GM23338 (cell line): ENCODE measurements around the gene KRT37. TPM values are rescaled to one million over a fixed set of nuclear protein-coding genes. Genes with fewer than 3 reads are reported as not detected.

Experiments used
- ATAC-seq: fragments of 200-7000 bp; cut with Tn5 transposase; 3 replicates; pipeline ENCODE4 v1.9.1; 2020
- DNase-seq: peaks from one replicate; pipeline ENCODE4 v3.0.0-alpha.2; 2015; ENCODE audit warnings: low spot score
- H2AFZ ChIP-seq: fragments of 200-600 bp; sonication (generic); 2 replicates; pipeline ENCODE4 v1.8.0; 2016; ENCODE audit warnings: antibody characterized with exemption, mild to moderate bottlenecking, moderate library complexity
- H3F3A ChIP-seq: fragments of 200-600 bp; sonication (generic); replicated peaks from 2 replicates; pipeline ENCODE4 v1.8.0; 2017; ENCODE audit warnings: antibody characterized with exemption, mixed run types, low read depth
- H3K27ac ChIP-seq: fragments of 200-600 bp; sonication (generic); 2 replicates; pipeline ENCODE4 v1.6.1; 2016; ENCODE audit warnings: low read depth
- H3K27me3 ChIP-seq: fragments of 200-600 bp; sonication (generic); 2 replicates; pipeline ENCODE4 v1.8.0; 2016; ENCODE audit warnings: mild to moderate bottlenecking, mixed run types, moderate library complexity; ENCODE audit not compliant: insufficient read depth
- H3K36me3 ChIP-seq: fragments of 200-600 bp; sonication (generic); 2 replicates; pipeline ENCODE4 v1.8.0; 2016; ENCODE audit warnings: mild to moderate bottlenecking; ENCODE audit not compliant: insufficient read depth
- H3K4me1 ChIP-seq: fragments of 200-600 bp; sonication (generic); 2 replicates; pipeline ENCODE4 v1.8.0; 2016; ENCODE audit warnings: mild to moderate bottlenecking, moderate library complexity; ENCODE audit not compliant: insufficient read depth
- H3K4me2 ChIP-seq: fragments of 200-600 bp; sonication (generic); 2 replicates; pipeline ENCODE4 v1.7.1; 2017; ENCODE audit warnings: mixed run types
- H3K4me3 ChIP-seq: fragments of 200-600 bp; sonication (generic); 2 replicates; pipeline ENCODE4 v1.6.1; 2016; ENCODE audit warnings: mixed run types
- H3K79me2 ChIP-seq: fragments of 200-600 bp; sonication (generic); replicated peaks from 2 replicates; pipeline ENCODE4 v1.8.0; 2017; ENCODE audit warnings: mild to moderate bottlenecking; ENCODE audit not compliant: insufficient read depth
- H3K9me2 ChIP-seq: fragments of 200-600 bp; sonication (generic); 2 replicates; pipeline ENCODE4 v1.8.0; 2017; ENCODE audit not compliant: insufficient read depth
- H4K20me1 ChIP-seq: fragments of 200-600 bp; sonication (generic); replicated peaks from 2 replicates; pipeline ENCODE4 v1.8.0; 2017; ENCODE audit warnings: mild to moderate bottlenecking; ENCODE audit not compliant: insufficient read depth
- H3K27ac Mint-ChIP-seq: 2 replicates; pipeline ENCODE4 v1.8.0; 2020; ENCODE audit warnings: inconsistent platforms, mild to moderate bottlenecking, moderate library complexity, mixed read lengths
- H3K27me3 Mint-ChIP-seq: 3 replicates; pipeline ENCODE4 v1.8.0; 2022; ENCODE audit warnings: low read depth, mild to moderate bottlenecking, moderate library complexity, mixed read lengths, inconsistent platforms; ENCODE audit not compliant: insufficient read depth, poor library complexity
- H3K36me3 Mint-ChIP-seq: 3 replicates; pipeline ENCODE4 v1.8.0; 2021; ENCODE audit warnings: low read depth, mild to moderate bottlenecking, inconsistent platforms, moderate library complexity, mixed read lengths
- H3K4me1 Mint-ChIP-seq: 3 replicates; pipeline ENCODE4 v1.8.0; 2020; ENCODE audit warnings: mild to moderate bottlenecking, inconsistent platforms, mixed read lengths
- H3K4me3 Mint-ChIP-seq: 3 replicates; pipeline ENCODE4 v1.8.0; 2021; ENCODE audit warnings: moderate library complexity, mild to moderate bottlenecking, inconsistent platforms, mixed read lengths
- H3K9me3 Mint-ChIP-seq: 3 replicates; pipeline ENCODE4 v1.8.0; 2020; ENCODE audit warnings: moderate library complexity, mild to moderate bottlenecking, inconsistent platforms, mixed read lengths
- CREB1 ChIP-seq: fragments of 250-450 bp; sonication (Bioruptor Pico); IDR thresholded peaks from 2 replicates; pipeline ENCODE4 v1.5.0; 2020; ENCODE audit warnings: low read depth, mild to moderate bottlenecking, moderate library complexity
- CTCF ChIP-seq, 2 experiments: fragments of 200-600 bp in 1 of 2; sonication (generic) in 1 of 2; conservative IDR thresholded peaks; 2 replicates each; pipeline versions ENCODE4 v1.5.1 to v1.6.1; 2016 to 2017; ENCODE audit warnings: antibody characterized with exemption in 2 of 2, low read depth in 2 of 2, mild to moderate bottlenecking in 2 of 2, moderate library complexity in 1 of 2
- ETS1 ChIP-seq: IDR thresholded peaks from 2 replicates; pipeline ENCODE4 v1.6.1; 2016; ENCODE audit warnings: antibody characterized with exemption
- JUNB ChIP-seq: IDR thresholded peaks from one replicate; pipeline ENCODE4 v1.6.1; 2016; ENCODE audit warnings: antibody characterized with exemption; ENCODE audit not compliant: unreplicated experiment
- NANOG ChIP-seq: IDR thresholded peaks from 2 replicates; pipeline ENCODE4 v1.6.1; 2016; ENCODE audit warnings: antibody characterized with exemption, borderline replicate concordance
- POLR2AphosphoS5 ChIP-seq: IDR thresholded peaks from 2 replicates; pipeline ENCODE4 v1.6.1; 2016; ENCODE audit warnings: antibody characterized with exemption, low read depth
- ZNF114 ChIP-seq: fragments of 250-450 bp; sonication (Bioruptor Pico); IDR thresholded peaks from 2 replicates; pipeline ENCODE4 v1.5.0; 2020; ENCODE audit warnings: mild to moderate bottlenecking, moderate library complexity
- ZNF331 ChIP-seq: fragments of 250-450 bp; sonication (Bioruptor Pico); IDR thresholded peaks from 2 replicates; pipeline ENCODE4 v1.5.0; 2020; ENCODE audit warnings: low read depth, mild to moderate bottlenecking, moderate library complexity
- ZNF462 ChIP-seq: fragments of 250-450 bp; sonication (Bioruptor Pico); IDR thresholded peaks from 2 replicates; pipeline ENCODE4 v1.5.0; 2020; ENCODE audit warnings: mild to moderate bottlenecking, moderate library complexity
- polyA plus RNA-seq: library from polyadenylated mRNA; unstranded; fragments of >200 nt; fragmentation: Nextera tagmentation; extraction: Ambion mirVana; gene quantifications from 2 replicates; pipeline ENCODE4 v1.2.1, GENCODE V29; 2016
- total RNA-seq: library from RNA; depleted of rRNA; stranded (reverse); fragments of >200 nt; shearing (Covaris generic); gene quantifications from 2 replicates; pipeline ENCODE4 v1.2.3, GENCODE V29; 2014

Gene KRT37
- total and polyA plus RNA-seq, 2 experiments from 2014 or later, result not detected

DNA sequence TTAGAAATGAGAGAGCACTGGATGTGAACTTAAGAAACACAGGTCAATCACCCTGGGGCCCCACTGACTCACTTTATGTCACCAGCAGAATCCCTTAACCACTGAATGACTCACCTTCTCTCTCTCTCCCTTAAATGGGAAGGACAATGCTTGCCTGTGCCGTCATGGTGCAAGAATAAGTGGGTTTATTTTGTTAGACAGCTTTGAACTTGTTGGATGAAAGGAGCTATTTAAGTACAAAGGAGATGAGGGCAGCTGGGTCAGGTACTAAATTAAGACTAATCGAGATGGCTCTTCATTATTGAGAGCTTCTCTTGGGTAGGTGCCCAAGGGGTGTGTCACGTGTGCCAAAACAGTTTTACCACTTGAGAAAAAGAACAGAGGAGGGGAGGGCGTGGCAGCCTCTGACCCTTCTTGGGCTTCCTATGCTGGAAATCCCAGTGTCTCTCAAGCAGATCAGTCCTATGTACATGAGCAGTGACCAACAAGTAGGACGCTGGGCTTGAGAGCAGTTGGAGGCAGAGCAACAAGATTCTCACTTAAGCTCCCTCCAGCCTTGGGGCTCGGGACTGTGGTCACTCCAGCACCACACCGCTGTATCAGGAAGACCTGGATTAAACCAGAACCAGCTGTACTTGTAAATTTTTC, 20.2 kb downstream of the KRT37 start (continued):
- TF ChIP-seq CTCF (conservative IDR thresholded peaks at IDR 0.05; ENCODE audit: low read depth in 2 of 2) (no peak), ZNF331 (CRISPR knock-in tag) (no peak), CREB1 (CRISPR knock-in tag) (no peak)

DNA sequence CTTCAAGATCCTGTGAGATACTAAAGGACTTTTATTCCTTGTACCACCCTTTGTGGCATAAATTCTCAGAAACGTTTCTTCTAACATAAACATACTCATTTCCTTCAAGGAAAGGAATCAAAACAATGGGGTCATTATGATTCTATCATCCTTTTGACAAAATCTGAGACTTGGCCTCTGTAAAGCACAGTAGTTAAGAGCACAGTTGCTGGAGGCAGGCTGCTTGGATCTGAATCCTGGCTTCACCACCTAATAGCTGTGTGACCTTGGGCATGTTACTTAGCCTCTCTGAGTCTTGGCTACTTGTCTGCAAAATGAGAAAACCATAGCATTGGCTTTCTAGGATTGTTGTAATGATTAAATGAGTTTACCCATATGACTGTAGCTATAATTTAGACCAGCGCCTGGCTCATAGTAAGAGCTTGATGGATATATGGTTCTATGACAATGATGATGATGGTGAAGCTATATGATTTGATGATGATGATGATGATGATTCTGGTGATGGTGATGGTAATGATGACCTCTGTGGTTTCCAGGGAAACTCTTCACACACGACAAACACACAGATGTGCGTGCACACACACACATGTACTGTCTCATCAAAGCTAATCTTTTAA, 20.9 kb downstream of the KRT37 start:
- no peak overlapping the region for H2AFZ ChIP-seq
- DNase-seq (no peak), ATAC-seq (no peak)
- H3K4me1 ChIP-seq, result no peaks in the 10 kb centered on the region
- H3K27ac ChIP-seq, result no peak overlapping the region
- Mint-ChIP-seq H3K4me1 (no peaks in the 10 kb centered on the region), H3K27ac (no peak overlapping the region), H3K36me3 (no peaks in the 10 kb centered on the region), H3K4me3 (no peak overlapping the region), H3K27me3 (peaks cover 2% of the 10 kb centered on the region), H3K9me3 (no peaks in the 10 kb centered on the region)
- H3K27me3 ChIP-seq, result no peaks in the 10 kb centered on the region
- no peak overlapping the region for H3K4me2 ChIP-seq
- no peaks in the 10 kb centered on the region for H3K9me2 ChIP-seq
- H3K79me2 ChIP-seq, result no peaks in the 10 kb centered on the region
- no peaks in the 10 kb centered on the region for H3K36me3 ChIP-seq
- no peak overlapping the region for H3K4me3 ChIP-seq
- H3F3A ChIP-seq, result no peaks in the 10 kb centered on the region
- H4K20me1 ChIP-seq, result no peaks in the 10 kb centered on the region
- no peak for TF ChIP-seq ETS1
- TF ChIP-seq ZNF114, result no peak
- TF ChIP-seq NANOG, result no peak
- no peak for TF ChIP-seq CREB1 (CRISPR knock-in tag)
- TF ChIP-seq JUNB, result no peak
- TF ChIP-seq ZNF462 (CRISPR knock-in tag), result no peak
- no peak for TF ChIP-seq CTCF (conservative IDR thresholded peaks at IDR 0.05; ENCODE audit: low read depth in 2 of 2)
- TF ChIP-seq POLR2AphosphoS5, result no peak
